IPS-18c (cell line): ENCODE data around the gene KCTD6.

Experiments used
- H3K4me3 ChIP-seq: 2 replicates; pipeline ENCODE4 v1.7.0; 2013; ENCODE audit warnings: low read depth, mild to moderate bottlenecking, low read length, moderate library complexity; ENCODE audit not compliant: insufficient read depth
- H3K9me3 ChIP-seq: one replicate; pipeline ENCODE4 v1.6.1; 2013; ENCODE audit warnings: mild to moderate bottlenecking, low read length, moderate library complexity; ENCODE audit not compliant: control insufficient read depth, insufficient read depth

The KCTD6 gene

GRCh38 chr3:58491506-58492402 lies at the start of gene KCTD6:
TSS of gene KCTD6 (plus strand) at chr3:58492096. CDS start at chr3:58498756, 6,660 bp downstream.
- Histone ChIP-seq H3K4me3 (peak within 1 kb of the TSS; percentile 63), H3K9me3 (no peaks in the 10 kb centered on the region)

GRCh38 chr3:58452176-58452575 lies 39.7 kb upstream of the KCTD6 start:
- no peak overlapping the region for H3K4me3 ChIP-seq
- peaks cover 3% of the 10 kb centered on the region for H3K9me3 ChIP-seq

GRCh38 chr3:58459160-58459559 lies 32.7 kb upstream of the KCTD6 start:
- Histone ChIP-seq H3K9me3 (peaks cover 2% of the 10 kb centered on the region), H3K4me3 (no peak overlapping the region)

- H3K9me3 ChIP-seq = peaks cover 2% of the 10 kb centered on the region
- H3K4me3 ChIP-seq = no peak overlapping the region
Observed at GRCh38 chr3:58462829-58463180, 29.1 kb upstream of the KCTD6 start.

DNA sequence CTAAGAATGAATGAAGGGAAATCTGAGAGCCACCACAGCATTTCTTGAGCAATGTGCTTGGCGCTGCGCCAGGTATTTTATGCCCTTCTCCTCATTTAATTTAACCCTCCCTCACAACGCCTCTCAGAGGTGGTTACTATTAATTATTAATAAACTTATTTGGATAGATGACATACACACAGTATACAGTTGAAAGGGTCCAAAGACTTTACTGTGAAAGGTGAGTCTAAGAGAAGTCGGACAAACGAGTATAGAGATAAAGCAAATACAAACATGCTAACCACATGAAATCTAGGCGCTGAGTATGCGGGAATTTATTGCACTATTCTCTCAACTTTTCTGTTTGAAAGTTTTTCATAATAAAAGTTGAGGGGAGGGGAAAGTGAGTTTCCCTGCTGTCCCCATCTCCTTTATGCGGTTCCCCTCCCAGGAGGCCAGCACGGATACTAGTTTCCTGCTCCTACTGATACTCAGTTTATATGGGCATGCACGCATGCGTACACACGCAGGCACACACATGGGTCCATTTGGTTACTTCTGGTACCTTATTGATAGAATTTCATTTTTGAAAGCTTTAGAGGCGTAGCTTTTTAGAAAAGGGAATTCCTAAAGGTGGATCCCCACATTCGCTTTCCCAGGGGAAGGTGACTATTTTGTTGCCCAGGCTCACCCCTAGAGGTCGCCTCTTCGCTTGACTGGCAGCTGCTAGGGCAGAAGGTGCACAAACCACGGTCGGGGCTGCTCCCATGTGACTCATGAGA lies 28.5 kb upstream of the KCTD6 start:
- no peak overlapping the region for H3K4me3 ChIP-seq
- peaks cover 2% of the 10 kb centered on the region for H3K9me3 ChIP-seq

GRCh38 chr3:58463942-58464271 lies 28.0 kb upstream of the KCTD6 start:
- Histone ChIP-seq H3K9me3 (peaks cover 2% of the 10 kb centered on the region), H3K4me3 (no peak overlapping the region)

- H3K9me3 ChIP-seq = peaks cover 2% of the 10 kb centered on the region
Observed at GRCh38 chr3:58464866-58465265, 27.0 kb upstream of the KCTD6 start.

GRCh38 chr3:58466899-58467563 lies 24.9 kb upstream of the KCTD6 start:
- Histone ChIP-seq H3K9me3 (peaks cover 2% of the 10 kb centered on the region), H3K4me3 (no peak overlapping the region)

More at GRCh38 chr3:58464866-58465265, 27.0 kb upstream of the KCTD6 start:
- no peak overlapping the region for H3K4me3 ChIP-seq

DNA sequence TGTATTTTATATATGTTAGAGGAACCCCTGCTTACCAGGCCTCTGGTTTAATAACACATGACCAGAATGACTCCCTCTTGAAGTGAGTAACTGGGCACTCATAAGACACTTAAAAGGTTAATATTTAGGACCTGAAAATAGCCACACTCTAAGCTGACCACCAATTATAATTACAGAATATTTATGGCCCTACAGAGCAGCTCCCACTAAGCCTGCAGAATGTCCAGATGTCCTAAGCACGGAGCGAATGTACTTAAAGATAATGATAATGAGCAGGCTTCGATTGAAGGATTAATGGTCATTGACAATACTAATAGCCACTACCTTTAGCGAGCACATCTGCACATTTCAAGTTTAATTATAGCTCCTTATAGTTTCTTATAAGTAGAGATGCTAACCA lies 22.8 kb upstream of the KCTD6 start:
- H3K9me3 ChIP-seq = no peaks in the 10 kb centered on the region
- no peak overlapping the region for H3K4me3 ChIP-seq

GRCh38 chr3:58470363-58471024 lies 21.4 kb upstream of the KCTD6 start:
- Histone ChIP-seq H3K9me3 (no peaks in the 10 kb centered on the region), H3K4me3 (no peak overlapping the region)

DNA sequence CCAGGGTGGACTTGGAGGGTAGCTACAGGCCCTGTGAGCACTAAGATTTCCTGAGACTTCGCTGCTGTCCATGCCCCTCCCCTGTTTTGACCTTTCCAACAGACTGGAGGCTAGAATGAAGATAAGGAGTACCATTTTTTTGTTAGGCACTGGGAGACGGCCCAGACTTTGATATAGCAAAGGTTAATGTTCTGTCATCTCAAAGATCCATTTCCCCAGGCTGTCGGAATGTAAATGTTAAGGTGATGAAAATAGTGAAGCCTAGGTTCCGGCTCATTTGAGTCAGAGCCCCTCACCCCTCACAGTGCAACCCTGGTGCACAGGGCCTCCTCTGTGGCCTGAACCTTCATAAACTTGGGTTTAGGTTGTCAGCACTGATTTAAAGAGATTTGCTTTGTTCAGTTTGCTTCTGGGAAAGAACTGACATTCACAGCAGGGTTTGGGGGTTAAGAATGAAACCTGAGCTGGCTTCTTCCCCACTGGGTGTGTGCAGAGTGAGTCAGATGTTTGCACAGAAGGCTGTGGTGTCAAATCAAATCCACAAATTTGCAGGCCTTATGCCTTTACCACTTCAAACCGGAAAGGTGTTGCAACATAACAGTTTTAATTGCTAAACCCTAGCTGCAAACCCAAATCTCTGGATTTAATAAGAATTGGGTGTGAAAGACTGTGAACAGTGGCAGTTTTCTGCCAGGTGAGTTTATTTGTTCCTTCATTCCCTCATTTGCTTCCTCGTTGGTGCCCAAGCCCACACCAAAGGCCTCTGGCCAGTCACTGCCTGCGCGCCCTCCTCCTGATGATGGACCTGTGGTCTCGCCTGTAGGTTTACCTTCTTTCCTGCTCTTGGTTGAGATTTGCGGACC lies 20.6 kb upstream of the KCTD6 start:
- Histone ChIP-seq H3K9me3 (no peaks in the 10 kb centered on the region), H3K4me3 (no peak overlapping the region)

DNA sequence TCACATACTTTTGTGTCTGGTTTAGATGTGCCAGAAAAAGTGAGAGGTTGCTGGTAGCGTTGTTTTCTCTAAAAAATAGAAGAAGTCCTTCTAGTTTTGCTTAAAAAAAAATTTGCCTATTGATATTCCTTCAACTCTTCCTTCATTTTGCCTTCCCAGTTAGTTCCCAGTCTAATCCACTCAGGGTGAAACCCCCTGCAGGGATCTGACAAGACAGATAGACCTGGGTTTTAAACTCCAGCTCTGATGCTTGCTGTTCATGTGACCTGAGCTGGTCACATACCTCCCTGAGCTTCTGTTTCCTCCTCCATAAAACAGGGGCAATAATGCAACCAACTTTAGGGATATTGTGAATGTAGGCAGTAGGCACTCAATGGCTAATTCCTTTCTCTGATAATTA lies 18.6 kb upstream of the KCTD6 start:
- Histone ChIP-seq H3K4me3 (no peak overlapping the region), H3K9me3 (no peaks in the 10 kb centered on the region)

GRCh38 chr3:58474348-58474911 lies 17.5 kb upstream of the KCTD6 start:
- Histone ChIP-seq H3K4me3 (no peak overlapping the region), H3K9me3 (no peaks in the 10 kb centered on the region)

DNA sequence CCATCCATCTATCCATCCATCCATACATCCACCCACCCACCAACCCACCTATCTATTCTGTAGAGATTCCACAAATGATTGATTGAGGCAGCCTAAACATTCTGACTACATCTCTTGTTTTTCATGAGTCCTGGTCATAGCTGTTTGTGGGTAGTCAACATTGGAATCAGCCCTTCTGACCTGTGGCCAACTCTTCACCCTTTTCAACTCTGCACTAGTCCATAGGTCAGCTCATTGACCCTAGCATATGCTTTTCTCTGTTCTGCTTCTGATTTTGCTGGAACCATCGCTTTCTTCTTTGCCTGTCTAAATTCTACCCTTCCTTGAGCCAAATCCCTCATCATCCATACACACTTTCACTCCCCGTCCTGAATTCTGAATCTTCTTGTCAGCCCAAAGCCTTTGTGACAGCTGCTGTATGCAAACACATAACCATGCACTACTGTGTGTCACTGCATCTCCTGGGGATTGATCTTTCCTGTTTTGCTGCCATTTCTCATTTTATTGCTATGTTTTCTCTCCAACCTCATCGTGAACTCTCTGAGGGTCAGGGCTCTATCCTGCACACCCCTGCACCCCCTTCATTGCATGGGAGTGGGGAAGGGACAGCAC lies 16.8 kb upstream of the KCTD6 start:
- Histone ChIP-seq H3K9me3 (no peaks in the 10 kb centered on the region), H3K4me3 (no peak overlapping the region)

- Histone ChIP-seq H3K9me3 (no peaks in the 10 kb centered on the region), H3K4me3 (no peak overlapping the region)
Observed at GRCh38 chr3:58478781-58479180, 13.1 kb upstream of the KCTD6 start.

GRCh38 chr3:58480309-58480708 lies 11.6 kb upstream of the KCTD6 start:
- no peaks in the 10 kb centered on the region for H3K9me3 ChIP-seq
- H3K4me3 ChIP-seq = no peak overlapping the region
